IgD-negative memory B cell (primary cell): ENCODE measurements around the gene HGFAC. TPM values are rescaled to one million over a fixed set of nuclear protein-coding genes. Genes with fewer than 3 reads are reported as not detected.
A peak's percentile ranks its signal among the peaks of the same experiment; 100 is the strongest.

ENCODE experiments used
- H3K27ac Mint-ChIP-seq, 3 donors: one replicate each; pipeline ENCODE4 v1.8.0; 2020 to 2022; ENCODE audit warnings: mild to moderate bottlenecking in 3 of 3, mixed read lengths in 3 of 3, moderate library complexity in 1 of 3
- H3K27me3 Mint-ChIP-seq: one replicate; pipeline ENCODE4 v1.8.0; 2021; ENCODE audit warnings: mixed read lengths
- H3K36me3 Mint-ChIP-seq: one replicate; pipeline ENCODE4 v1.8.0; 2020; ENCODE audit warnings: mild to moderate bottlenecking, mixed read lengths
- H3K4me1 Mint-ChIP-seq, 3 donors: one replicate each; pipeline ENCODE4 v1.8.0; 2020 to 2022; ENCODE audit warnings: mixed read lengths in 3 of 3, mild to moderate bottlenecking in 1 of 3
- H3K4me3 Mint-ChIP-seq, 4 donors: one replicate each; pipeline ENCODE4 v1.8.0; 2020 to 2022; ENCODE audit warnings: mild to moderate bottlenecking in 4 of 4, mixed read lengths in 4 of 4, moderate library complexity in 3 of 4
- H3K9me3 Mint-ChIP-seq, 3 donors: one replicate each; pipeline ENCODE4 v1.8.0; 2020 to 2021; ENCODE audit warnings: mixed read lengths in 3 of 3, mild to moderate bottlenecking in 1 of 3
- polyA plus RNA-seq: library from polyadenylated mRNA; unstranded; fragments of 300-500 nt; fragmentation: Illumina TruSeq; gene quantifications from one replicate; pipeline ENCODE4 v1.2.3, GENCODE V29; 2021

Gene HGFAC
- polyA plus RNA-seq, 1 donor from 2014 or later = not detected

DNA sequence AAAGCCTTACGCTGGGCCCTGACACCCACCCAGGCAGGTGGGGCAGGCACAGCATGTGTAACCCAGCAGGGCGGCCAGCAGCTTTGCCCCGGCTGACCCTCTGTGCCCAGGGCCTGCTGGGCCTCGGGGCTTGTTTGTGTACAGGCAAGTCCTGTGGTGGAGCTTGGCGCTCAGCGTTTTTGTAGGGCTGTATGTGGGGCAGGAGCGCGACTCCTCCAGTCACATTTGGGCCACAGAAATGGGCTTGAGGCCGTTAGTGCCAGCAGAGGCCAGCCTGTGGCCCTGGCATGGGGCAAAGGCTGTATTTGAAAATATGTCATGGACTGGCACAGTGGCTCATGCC is 14.7 kb upstream of the HGFAC start:
- H3K27ac Mint-ChIP-seq = no peak overlapping the region
- peaks cover 0 to 7% (median 3%) of the 10 kb centered on the region in 3 donors for H3K4me1 Mint-ChIP-seq
- H3K4me3 Mint-ChIP-seq = no peak overlapping the region
- H3K27me3 Mint-ChIP-seq = no peaks in the 10 kb centered on the region
- H3K9me3 Mint-ChIP-seq = no peaks in the 10 kb centered on the region
- peaks cover 3% of the 10 kb centered on the region for H3K36me3 Mint-ChIP-seq

DNA sequence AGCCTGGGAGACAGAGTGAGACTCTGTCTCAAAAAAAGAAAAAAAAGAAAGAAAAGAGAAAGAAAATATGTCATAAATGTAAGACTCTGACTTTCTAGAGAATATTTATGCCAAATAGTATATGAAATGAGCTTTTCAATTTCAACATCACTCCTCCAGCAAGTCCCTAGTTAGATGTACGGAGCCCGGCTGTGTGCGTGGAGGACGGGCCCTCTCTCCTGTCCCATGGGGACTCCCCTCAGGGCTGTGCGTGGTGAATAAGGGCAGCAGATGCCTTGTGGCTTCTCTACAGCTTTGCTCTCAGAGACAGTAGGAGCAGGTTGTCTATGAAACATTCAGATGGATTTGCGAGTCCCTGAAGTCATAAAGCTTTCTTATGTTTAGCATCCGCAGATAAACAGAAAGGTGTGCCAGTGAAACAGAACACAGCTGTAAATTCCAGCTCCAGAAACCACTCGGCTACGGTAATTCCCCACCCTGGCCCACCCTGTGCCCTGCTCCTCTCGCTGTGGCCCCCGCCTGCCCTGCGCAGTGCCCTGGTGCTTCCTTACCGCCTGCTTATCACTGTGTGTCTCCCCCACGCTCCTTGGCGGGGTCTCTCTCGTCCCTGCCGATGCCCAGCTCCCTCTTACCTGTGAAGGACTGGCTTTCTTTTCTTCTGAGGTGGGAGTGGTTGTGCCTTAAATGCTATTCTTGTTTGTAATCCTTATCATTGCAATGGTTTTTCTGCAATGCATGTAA is 13.9 kb upstream of the HGFAC start:
- Mint-ChIP-seq H3K4me3 (peak overlapping the region in 2 of 4 donors; percentile 50 to 65), H3K27me3 (no peaks in the 10 kb centered on the region), H3K9me3 (no peaks in the 10 kb centered on the region), H3K4me1 (peaks cover 0 to 7% (median 3%) of the 10 kb centered on the region in 3 donors), H3K27ac (peak overlapping the region in 1 of 3 donors; percentile 64), H3K36me3 (peaks cover 3% of the 10 kb centered on the region)

DNA sequence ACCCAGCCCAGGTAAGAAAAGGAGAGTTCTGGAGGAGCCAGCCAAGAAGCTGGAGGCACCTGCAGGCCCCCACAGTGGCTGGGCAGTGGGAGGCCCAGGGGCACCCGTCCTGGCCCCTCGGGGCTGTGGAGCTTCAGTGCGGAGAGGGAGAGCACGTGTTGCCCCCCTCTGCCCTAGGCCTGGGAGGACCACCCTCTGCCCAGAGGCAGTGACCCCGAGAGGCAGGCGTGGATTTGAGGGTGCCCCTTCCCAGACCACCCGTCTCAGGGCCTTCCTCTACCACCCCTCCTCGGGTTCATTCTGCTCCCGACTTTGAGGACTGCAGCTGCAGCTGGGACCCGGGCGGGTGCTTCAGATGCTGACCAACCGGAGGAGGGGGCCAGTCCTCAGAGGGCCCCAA is 12.1 kb upstream of the HGFAC start:
- peaks cover 0 to 7% (median 3%) of the 10 kb centered on the region in 3 donors for H3K4me1 Mint-ChIP-seq
- H3K27ac Mint-ChIP-seq = no peak overlapping the region
- H3K9me3 Mint-ChIP-seq = no peaks in the 10 kb centered on the region

DNA sequence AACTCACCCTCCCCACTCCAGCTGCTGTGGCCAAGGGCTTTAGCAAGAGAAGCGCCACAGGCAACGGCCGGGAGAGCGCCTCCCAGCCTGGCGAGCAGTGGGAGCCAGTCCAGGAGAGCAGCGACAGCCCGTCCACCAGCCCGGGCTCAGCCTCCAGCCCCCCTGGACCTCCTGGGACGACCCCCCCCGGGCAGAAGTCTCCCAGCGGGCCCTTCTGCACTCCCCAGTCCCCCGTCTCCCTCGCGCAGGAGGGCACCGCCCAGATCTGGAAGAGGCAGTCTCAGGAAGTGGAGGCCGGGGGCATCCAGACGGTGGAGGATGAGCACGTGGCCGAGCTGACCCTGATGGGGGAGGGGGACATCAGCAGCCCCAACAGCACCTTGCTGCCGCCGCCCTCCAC is 11.2 kb upstream of the HGFAC start:
- peaks cover 0 to 7% (median 3%) of the 10 kb centered on the region in 3 donors for H3K4me1 Mint-ChIP-seq
- H3K36me3 Mint-ChIP-seq = peaks cover 4% of the 10 kb centered on the region
- H3K27me3 Mint-ChIP-seq = no peaks in the 10 kb centered on the region
- H3K9me3 Mint-ChIP-seq = no peaks in the 10 kb centered on the region
- no peak overlapping the region for H3K4me3 Mint-ChIP-seq
- no peak overlapping the region for H3K27ac Mint-ChIP-seq

More for the DNA sequence above, 12.1 kb upstream of the HGFAC start:
- no peaks in the 10 kb centered on the region for H3K27me3 Mint-ChIP-seq
- no peak overlapping the region for H3K4me3 Mint-ChIP-seq
- H3K36me3 Mint-ChIP-seq = peaks cover 4% of the 10 kb centered on the region

DNA sequence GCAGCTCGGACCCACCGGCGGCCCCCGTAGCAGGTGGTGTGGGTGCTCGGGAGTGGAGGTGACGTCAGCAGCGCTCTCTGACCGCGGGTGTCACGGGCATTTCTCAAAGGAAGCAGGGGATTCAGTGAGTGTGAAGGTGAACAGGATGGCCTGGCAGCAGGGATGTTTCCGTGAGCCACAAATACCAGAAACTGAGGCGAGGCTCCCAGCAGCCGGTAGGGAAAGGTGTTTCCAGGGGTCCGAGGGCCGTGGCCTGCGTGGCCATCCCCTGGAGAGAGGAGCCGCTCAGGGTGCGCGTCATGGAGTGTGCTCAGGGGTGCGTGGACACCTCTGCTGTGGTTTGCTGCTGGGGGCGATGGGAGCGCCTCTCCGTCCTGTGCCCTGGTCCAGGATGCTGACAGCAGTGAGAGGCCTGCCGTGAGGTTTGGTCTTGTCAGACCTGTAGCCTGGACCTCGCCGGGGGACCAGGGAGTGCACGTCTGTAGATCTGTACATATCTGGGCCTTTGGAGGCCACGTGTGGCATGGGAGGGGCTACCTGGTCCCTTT is 10.2 kb upstream of the HGFAC start:
- Mint-ChIP-seq H3K36me3 (peaks cover 4% of the 10 kb centered on the region), H3K9me3 (no peaks in the 10 kb centered on the region), H3K27me3 (no peaks in the 10 kb centered on the region), H3K4me3 (no peak overlapping the region), H3K27ac (no peak overlapping the region), H3K4me1 (peaks cover 0 to 7% (median 2%) of the 10 kb centered on the region in 3 donors)

DNA sequence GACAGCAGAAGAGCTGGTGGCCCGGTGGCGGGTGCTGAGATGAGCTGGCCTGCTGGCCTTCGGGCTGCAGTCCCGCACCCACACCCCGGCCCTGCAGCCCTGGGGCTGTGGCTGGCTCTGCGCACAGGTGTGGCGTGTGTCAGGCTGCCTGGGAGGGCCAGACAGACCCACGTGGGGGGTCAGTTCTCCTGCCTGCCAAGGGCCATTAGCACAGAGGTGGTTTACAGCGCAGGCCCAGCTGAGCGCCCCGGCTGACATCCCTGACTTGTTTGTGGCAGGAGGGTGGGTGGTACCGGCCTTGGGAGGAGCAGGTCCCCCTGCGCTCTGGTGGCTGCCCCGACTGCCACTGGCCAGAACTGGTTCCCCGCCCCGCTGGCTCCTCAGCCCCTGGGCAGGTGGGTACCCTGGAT is 9.4 kb upstream of the HGFAC start:
- H3K27me3 Mint-ChIP-seq = no peaks in the 10 kb centered on the region
- no peak overlapping the region for H3K27ac Mint-ChIP-seq
- H3K4me1 Mint-ChIP-seq = peaks cover 0 to 4% (median 0%) of the 10 kb centered on the region in 3 donors
- no peak overlapping the region for H3K4me3 Mint-ChIP-seq
- no peaks in the 10 kb centered on the region for H3K9me3 Mint-ChIP-seq
- H3K36me3 Mint-ChIP-seq = peaks cover 4% of the 10 kb centered on the region

DNA sequence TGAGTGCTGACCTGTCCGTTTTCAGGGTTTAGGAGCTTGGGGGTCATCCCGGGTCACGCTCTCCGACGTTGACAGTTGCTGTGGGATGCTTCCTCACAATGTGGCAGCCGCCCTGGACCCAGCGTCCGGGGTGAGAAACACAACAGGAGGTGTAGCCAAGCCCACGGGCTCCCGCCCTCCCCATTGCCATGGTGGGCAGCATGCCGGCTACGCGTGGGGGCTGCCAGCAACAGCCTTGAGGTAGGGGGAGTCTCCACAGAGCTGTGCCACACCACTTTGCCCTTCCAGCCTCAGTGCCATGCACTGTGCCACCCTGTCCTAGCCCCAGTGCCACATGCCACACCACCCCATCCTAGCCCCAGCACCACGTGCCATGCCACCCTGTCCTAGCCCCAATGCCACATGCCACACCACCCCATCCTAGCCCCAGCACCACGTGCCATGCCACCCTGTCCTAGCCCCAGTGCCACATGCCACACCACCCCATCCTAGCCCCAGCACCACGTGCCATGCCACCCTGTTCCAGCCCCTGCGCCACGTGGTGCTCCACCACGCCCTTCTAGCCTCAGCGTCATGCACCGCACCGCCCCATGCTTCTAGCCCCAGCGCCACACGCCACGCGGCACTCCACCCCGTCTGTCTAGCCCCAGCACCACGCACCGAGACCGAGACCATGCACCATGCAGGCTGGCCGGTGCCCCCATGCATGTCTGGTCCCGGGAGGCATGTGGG is 8.5 kb upstream of the HGFAC start:
- no peaks in the 10 kb centered on the region for H3K27me3 Mint-ChIP-seq
- peaks cover 4% of the 10 kb centered on the region for H3K36me3 Mint-ChIP-seq
- H3K4me3 Mint-ChIP-seq = no peak overlapping the region
- no peak overlapping the region for H3K27ac Mint-ChIP-seq
- peaks cover 0 to 2% (median 0%) of the 10 kb centered on the region in 3 donors for H3K4me1 Mint-ChIP-seq
- no peaks in the 10 kb centered on the region for H3K9me3 Mint-ChIP-seq

DNA sequence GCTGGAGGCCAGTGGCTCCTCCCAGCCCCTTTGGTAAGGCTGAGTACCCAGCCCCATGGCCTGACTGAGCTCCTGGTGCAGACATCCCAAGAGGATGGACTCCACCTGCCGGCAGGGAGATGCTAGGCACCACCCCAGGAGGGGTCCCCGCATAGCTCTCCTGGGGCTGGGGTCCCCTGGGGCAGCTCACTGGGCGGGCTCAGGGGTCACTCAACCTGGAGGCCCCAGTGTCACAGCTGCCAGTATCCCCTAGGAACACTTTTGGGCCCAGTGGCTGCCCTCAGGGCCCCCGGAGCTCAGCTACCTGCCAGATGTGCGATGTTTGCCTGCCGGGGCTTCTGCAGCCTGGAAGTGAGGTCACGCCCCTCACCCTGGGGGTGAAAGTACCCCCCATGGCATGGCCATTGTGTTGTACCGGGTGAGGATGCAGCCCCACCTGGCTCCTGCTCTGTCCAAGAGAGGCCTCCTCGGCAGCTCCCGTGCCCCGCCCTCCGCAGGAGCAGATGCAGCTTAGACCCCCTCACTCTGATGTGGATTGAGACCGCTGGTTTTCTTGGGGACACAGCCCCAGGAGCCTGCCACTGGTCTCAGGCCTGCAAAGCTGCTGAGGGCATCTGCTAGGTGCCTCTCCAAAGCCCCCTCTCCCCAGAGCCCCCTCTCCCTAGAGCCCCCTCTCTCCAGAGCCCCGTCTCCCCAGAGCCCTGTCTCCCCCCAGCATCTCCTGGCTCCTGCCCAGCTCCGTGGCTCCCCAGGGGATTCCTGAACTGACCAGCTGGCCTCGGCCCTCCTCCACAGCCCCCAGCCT is 6.7 kb upstream of the HGFAC start:
- Mint-ChIP-seq H3K9me3 (no peaks in the 10 kb centered on the region), H3K27ac (no peak overlapping the region), H3K4me3 (no peak overlapping the region), H3K4me1 (peaks cover 0 to 2% (median 0%) of the 10 kb centered on the region in 3 donors), H3K27me3 (no peaks in the 10 kb centered on the region), H3K36me3 (peaks cover 3% of the 10 kb centered on the region)

DNA sequence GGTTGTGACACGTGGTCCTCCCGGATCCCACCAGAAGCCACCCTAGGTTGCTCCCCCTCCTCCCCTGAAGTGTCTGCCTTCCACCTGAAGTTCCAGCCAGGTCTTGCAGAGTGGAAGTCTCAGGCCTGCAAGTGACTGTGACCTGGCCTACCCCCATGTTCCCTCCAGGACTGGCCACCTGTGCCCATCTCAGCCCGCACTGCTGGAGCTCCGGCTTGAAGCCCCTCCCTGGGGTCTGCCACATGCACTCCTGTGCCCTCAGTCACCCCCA is 6.1 kb upstream of the HGFAC start:
- H3K27me3 Mint-ChIP-seq = no peaks in the 10 kb centered on the region
- no peak overlapping the region for H3K27ac Mint-ChIP-seq
- no peak overlapping the region for H3K4me3 Mint-ChIP-seq
- H3K9me3 Mint-ChIP-seq = no peaks in the 10 kb centered on the region
- peaks cover 3% of the 10 kb centered on the region for H3K36me3 Mint-ChIP-seq
- H3K4me1 Mint-ChIP-seq = peaks cover 0 to 2% (median 0%) of the 10 kb centered on the region in 3 donors

DNA sequence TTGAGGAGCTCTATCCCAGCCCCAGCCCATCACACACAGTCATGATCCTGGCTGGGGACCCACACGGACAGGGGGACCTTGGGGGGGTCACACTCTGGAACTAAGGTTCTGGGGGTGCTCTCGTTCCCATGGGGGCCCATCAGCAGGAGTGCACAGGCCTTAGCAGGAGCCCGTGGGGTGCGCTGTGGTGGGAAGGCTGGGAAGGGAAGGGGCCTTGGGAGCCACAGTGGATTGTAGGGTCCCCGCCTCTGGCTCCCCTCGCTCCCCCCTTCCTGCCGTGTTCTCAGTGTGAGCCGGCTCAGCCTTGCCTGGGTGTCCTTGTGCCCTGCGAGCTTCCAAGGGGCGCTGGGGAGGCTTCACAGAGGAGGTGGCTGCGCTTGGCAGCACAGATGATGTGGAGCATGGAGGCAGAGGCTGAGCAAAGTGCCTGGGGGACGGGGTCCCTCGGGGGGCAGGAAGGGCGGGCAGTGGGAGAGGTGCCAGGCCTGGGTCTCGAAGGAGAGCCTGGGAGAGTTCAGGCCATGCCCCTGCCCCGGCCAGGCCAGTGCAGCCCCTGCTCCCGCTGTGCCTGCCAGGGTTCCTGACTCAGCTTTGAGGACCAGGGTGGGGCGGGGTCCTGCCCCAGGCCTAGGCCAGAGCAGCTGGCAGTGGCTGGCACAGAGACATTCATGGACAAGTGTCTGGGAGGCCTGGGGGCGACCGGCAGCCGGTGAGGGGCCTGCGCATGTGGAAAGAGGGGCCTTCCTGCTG is 5.5 kb upstream of the HGFAC start:
- no peaks in the 10 kb centered on the region for H3K9me3 Mint-ChIP-seq

DNA sequence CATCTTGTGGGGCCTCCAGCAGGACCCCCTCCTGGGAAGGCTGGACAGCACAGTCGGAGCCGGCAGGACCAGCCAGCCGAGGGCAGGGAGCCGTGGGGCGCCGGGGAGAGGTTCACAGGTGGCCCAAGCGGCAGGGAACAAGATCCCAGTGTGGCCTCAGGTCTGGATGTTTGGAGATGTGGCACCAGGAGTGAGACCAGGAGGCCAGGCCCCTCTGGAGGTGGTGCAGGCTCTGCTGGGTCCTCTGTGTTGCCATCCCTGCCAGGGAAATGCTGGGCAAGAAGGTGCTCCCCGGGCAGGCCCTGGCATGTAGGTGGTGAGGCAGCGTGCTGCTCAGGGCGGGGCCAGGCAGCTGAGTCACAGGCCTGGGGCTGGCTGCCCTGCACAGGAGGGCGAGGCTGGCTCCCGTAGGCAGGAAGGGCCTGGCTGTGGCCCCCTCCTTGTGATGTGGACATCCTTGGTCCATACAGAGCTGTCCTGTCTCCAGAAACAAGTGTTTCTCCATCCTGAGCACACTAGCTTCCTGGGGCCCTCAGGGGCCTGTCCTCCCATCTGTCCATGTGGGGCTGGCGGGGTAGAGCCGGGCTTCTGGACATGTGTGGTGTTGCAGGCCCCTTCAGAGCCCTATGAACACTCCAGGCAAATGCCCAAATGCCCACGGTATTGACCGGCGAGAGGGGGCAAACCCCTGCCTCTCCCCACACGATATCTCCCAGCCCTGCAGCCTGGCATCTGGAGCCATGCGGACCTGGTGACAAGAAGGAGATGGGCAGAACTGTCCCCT is 4.8 kb upstream of the HGFAC start:
- no peak overlapping the region for H3K27ac Mint-ChIP-seq
- H3K4me3 Mint-ChIP-seq = no peak overlapping the region
- peaks cover 0 to under 1% (median 0%) of the 10 kb centered on the region in 3 donors for H3K4me1 Mint-ChIP-seq
- peaks cover 2% of the 10 kb centered on the region for H3K36me3 Mint-ChIP-seq
- H3K9me3 Mint-ChIP-seq = no peaks in the 10 kb centered on the region
- H3K27me3 Mint-ChIP-seq = no peaks in the 10 kb centered on the region

More for the DNA sequence above, 5.5 kb upstream of the HGFAC start:
- Mint-ChIP-seq H3K27ac (no peak overlapping the region), H3K36me3 (peaks cover 3% of the 10 kb centered on the region), H3K4me3 (no peak overlapping the region), H3K27me3 (no peaks in the 10 kb centered on the region), H3K4me1 (peaks cover 0 to 2% (median 0%) of the 10 kb centered on the region in 3 donors)

DNA sequence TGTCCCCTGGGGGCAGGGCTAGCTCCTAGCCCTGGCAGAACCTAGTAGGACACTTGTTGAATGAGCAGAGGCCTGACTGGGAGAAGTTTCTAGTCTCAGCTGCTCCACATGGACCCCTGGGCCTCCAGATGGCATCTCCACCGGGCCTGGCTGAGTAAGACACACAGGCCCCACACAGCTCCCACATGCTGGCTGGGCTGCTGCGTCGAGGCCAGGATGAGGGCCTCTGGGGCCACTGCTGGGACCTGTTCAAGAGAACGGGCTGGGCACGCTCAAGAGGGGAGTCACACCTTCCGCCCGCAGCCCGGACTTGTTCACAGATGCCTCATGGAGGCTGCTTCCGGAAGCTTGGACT is 4.2 kb upstream of the HGFAC start:
- H3K27me3 Mint-ChIP-seq = no peaks in the 10 kb centered on the region
- H3K27ac Mint-ChIP-seq = no peak overlapping the region

DNA sequence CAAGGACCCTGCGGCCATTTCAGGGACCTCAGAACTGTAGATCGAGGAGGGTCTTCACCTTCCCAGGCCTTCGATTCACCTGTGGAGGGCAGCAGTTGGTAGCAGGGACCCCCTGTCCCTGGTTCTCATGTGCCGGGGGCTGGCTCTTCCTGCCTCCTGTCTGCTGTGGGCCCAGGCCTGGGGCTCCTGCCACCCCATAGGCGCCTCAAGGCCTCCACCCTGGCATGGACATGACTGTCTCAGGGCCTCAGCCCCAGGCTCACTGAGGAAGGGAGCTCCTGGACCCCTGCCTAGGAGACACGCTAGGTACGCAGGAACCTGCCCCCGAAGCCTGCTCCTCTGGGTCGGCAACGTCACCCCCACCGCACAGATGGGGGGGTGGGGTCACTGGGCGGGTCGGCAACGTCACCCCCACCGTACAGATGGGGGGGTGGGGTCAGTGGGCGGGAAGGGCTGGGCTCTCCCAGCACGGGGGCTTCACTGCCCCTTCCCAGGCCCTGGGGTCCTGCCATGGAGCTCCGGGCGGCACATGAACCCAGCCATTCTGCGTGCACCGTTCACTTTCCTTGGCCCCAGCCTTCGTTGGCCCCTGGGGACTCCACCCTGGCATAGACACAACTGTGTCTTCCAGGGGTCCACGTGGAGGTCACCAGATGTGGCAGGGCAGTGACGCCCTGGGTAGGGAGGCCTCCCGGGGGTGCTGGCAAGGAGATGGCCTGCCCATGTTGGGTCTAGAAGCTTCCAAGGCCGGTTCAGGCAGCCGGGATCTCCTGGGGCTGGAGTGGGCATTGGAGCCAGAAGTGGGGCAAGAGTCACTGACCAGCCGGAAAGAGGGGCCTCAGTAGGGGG is 3.5 kb upstream of the HGFAC start:
- H3K4me1 Mint-ChIP-seq = no peaks in the 10 kb centered on the region

More for the DNA sequence above, 4.2 kb upstream of the HGFAC start:
- Mint-ChIP-seq H3K4me1 (no peaks in the 10 kb centered on the region), H3K4me3 (no peak overlapping the region), H3K9me3 (no peaks in the 10 kb centered on the region), H3K36me3 (peaks cover 2% of the 10 kb centered on the region)

More for the DNA sequence above, 3.5 kb upstream of the HGFAC start:
- no peaks in the 10 kb centered on the region for H3K27me3 Mint-ChIP-seq
- no peaks in the 10 kb centered on the region for H3K9me3 Mint-ChIP-seq
- H3K4me3 Mint-ChIP-seq = no peak overlapping the region
- H3K36me3 Mint-ChIP-seq = peaks cover 2% of the 10 kb centered on the region
- no peak overlapping the region for H3K27ac Mint-ChIP-seq
